Measurements from ENCODE around the gene SHANK3.

Gene SHANK3

DNA sequence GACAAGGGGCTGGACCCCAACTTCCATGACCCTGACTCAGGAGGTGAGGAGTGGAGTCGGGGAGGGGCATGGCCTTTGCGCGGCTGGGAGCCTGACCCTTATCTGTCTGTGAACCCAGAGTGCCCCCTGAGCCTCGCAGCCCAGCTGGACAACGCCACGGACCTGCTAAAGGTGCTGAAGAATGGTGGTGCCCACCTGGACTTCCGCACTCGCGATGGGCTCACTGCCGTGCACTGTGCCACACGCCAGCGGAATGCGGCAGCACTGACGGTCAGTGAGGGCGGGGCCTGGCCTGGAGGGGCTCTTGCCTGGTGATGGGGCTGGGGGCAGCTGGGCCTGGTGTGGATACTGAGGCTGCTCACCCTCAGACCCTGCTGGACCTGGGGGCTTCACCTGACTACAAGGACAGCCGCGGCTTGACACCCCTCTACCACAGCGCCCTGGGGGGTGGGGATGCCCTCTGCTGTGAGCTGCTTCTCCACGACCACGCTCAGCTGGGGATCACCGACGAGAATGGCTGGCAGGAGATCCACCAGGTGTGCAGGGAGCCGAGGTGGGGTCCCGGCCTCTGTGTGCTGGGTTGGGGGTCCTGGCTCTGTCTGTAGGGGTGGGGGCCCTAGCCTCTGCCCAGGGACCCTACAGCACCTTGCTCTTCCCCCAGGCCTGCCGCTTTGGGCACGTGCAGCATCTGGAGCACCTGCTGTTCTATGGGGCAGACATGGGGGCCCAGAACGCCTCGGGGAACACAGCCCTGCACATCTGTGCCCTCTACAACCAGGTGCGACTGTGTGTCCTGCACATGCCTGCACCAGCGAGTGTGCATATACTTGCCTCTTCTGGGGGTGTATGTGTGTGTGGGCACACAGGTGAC, 6.3 kb downstream of the SHANK3 start:
- DNase-seq: no peak

DNA sequence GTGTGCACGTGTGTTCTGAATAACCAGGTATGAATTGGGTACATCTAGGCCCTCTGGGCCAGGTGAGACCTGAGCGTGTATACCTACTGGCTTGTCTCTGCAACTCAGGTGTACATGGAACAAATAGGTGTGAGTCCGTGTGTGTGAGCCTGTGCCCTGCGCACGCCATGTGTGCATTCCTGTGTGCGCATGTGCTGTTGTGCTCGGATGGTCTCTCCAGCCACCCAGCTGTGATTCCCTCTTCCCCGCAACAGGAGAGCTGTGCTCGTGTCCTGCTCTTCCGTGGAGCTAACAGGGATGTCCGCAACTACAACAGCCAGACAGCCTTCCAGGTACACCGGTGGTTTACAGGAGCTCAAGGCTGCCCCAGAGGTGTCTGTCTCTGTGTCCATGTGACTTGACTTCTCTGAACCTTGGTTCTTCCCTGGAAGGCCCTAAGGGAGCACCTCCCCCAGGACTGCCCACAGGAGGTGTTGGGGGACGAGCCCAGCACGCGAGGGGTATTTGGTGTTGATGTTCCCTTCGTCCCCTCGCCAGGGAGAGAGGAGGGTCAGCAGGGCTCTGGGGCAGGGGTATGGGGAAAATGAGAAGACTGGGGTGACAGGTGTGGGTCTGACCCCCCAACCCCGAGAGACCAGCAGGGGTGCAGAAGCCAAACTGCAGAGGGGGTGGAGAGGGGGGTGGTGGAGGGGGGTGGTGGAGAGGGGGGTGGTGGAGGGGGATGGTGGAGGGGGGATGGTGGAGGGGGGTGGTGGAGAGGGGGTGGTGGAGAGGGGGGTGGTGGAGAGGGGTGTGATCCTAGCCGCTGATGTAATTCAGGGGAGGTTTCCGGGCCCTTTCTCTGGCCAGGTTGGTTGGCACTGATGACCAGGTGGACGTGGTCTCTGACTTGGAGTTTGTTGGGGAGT, 10.7 kb downstream of the SHANK3 start:
- DNase-seq: no peak

DNA sequence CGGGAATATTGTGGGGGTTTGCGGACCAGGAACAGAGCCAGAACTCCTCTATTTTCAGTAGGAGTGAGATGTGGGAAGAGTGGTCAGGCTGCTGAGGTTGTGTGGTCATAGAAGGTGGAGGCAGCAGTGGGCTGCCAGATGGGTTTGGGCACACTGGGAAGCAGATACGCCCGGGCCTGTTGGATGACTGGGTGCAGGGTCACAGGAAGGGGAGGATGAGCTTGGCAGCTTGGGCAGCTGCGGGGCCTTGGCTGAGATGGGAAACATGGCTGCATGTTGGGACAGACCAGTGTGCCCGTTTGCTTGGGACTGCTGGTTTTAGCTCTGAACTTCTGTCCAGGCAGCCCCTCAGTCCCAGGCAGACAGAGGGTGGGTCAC, 11.4 kb downstream of the SHANK3 start:
- DNase-seq: no peak

DNA sequence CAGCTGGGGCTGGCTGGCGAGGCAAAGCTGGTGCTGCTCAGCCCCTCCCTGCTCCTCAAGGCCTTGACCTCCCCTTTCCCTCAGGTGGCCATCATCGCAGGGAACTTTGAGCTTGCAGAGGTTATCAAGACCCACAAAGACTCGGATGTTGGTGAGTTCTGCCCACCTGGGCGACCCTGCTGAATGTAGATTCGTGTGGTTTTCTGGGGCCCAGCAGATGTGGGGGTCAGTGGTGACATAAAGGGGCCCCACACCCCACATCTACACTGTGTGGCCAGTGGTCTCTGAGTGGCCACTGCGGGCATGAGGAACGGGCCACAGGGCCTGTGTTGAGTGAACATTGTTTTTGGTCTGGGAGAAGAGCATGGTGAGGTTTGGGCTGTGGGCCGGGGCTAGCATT, 11.9 kb downstream of the SHANK3 start:
- no peak for DNase-seq

DNA sequence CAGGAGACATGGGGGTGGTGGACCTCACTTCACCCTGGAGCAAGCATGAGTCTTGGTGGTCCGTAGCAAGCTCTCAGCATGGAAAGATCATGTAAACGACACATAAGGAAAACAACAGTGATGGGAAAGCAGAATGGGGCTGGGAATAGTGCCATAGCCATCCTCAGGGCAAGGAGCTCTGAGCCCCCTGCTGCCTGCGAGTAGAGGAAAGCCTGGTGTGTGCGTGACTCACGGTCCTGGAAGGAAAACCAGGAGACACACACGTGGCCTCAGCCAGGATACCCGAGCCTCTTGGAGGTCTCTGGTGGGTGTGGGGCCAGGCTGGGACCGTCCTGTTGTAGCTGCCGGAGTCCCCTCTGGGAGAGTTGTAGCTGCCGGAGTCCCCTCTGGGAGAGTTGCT, 12.4 kb downstream of the SHANK3 start:
- no peak for DNase-seq

DNA sequence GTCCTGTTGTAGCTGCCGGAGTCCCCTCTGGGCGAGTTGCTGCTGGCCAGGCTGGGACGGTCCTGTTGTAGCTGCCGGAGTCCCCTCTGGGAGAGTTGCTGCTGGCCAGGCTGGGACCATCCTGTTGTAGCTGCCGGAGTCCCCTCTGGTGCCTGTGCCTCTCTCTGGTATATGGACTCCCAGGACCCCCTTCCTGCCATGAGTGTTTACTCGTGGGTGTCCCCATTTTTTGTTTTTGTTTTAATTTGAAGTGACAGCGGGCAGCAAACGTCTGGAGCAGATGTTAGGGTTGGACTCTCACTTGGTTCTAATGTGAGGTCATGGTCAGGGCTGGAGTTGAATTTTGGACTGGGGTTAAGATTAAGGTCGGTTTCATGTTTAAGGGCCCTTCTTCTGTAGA, 14.2 kb downstream of the SHANK3 start:
- DNase-seq: no peak

DNA sequence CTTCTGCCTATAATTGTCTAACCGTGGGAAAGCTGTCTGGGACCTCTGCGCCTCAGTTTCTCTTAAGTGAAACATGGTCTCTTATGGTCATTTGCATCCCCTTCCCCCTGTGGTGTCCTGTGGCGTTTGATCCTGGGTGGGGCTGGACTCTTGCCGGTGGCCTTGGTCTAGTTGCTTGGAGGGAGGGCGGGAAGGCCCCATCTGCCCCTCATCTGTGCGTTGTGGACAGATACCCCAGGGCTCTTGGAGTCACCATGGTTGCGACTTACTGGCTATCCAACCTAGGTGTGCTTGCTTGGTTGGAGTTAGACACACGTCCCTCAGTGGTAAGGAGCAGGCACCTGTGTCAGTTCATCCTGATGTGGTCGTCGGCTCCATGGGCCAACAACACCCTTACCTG, 15.2 kb downstream of the SHANK3 start:
- DNase-seq: no peak

DNA sequence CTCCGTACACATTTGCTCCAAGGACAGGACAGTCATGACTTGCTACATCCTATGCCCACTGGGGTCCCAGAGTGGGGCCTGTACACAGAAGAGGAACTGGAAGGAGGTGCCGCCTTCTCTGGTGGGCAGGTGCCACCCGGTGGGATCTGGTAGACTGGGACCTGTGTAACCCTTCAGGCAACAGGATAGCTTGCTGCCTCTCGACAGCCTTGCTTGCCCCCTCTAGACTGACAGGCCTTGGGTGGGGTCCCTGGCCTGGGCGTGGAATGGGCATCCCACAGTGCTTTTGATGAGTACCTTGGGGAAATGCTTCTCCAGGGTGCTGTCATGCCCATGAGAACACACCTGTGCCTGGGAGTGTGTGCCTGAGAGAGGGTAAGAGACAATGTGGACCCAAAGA, 15.8 kb downstream of the SHANK3 start:
- DNase-seq: no peak

DNA sequence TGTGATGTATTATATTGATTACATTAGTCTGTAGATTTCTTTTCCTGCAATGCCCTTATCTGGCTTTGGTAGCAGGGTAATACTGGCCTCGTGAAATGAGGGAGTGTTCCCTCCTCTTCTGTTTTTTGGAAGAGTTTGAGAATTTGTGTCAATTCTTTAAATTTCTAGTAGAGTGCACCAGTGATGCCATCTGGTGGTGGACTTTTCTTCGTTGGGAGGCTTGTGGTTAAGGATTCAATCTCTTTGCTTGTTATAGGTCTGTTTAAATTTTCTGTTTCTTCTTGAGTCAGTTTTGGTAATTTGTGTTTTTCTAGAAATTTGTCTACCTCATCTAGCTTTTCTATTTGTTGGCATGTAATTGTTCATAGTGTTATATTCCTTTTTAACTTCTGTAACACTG, 18.9 kb downstream of the SHANK3 start:
- DNase-seq: no peak

DNA sequence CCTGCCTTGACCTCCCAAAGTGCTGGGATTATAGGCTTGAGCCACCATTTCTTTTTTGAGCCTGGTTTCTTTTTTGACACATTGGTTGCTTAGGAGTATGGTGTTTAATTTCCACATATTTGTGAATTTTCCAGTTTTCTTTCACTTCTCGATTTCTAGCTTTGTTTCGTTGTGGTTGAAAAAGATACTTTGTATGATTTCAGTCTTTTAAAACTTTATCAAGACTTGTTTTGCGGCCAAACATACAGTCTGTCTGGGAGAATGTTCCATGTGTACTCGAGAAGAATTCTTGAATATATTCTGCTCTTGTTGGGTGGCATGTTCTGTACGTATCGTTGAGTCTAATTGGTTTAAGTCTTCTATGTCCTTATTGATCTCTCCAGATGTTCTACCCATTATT, 20.8 kb downstream of the SHANK3 start:
- DNase-seq: no peak

DNA sequence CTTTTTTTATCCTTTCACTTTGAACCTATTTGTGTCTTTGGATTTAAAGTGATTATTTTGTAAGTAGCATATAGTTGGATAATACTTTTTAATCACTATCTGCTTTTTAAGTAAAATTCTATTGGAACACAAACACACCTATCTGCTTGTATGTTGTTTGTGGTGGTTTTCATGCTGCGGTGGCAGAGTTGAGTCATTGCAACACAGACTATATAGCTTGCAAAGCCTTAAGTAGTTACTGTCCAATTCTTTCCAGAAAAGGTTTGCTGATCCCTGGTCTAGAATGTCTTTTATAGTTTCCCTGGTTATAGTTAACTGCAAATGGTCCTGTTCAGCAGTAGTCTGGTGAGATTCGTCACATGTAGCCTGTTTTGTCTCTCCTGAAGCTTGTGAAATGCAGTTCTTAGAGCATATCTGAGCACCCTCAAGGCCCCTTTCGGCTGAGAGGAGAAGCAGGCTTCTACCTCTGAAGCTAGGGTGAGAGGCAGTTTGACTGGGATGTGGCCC, 21.5 kb downstream of the SHANK3 start:
- no peak for DNase-seq

DNA sequence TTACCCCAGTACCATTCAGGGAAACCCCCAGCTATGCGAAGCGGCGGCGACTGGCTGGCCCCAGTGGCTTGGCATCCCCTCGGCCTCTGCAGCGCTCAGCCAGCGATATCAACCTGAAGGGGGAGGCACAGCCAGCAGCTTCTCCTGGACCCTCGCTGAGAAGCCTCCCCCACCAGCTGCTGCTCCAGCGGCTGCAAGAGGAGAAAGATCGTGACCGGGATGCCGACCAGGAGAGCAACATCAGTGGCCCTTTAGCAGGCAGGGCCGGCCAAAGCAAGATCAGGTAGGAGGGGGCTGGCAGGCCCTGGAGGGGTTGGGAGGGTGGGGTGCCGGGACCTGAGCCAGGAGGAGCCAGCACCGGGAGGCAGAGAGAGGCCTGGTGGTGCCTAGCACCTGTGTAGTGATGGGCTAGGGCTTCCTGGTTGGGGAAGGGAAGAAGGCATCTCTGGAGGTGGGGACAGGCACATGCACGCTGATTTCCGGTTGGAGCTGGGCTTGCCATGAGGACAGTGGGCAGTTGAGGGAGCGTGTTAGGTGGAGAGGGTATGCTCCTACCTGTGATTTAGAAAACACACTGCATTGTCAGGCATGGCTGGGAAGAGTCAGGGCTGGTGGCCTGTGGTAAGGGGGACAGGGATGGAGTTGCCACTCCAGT, 22.3 kb downstream of the SHANK3 start:
- no peak for DNase-seq

DNA sequence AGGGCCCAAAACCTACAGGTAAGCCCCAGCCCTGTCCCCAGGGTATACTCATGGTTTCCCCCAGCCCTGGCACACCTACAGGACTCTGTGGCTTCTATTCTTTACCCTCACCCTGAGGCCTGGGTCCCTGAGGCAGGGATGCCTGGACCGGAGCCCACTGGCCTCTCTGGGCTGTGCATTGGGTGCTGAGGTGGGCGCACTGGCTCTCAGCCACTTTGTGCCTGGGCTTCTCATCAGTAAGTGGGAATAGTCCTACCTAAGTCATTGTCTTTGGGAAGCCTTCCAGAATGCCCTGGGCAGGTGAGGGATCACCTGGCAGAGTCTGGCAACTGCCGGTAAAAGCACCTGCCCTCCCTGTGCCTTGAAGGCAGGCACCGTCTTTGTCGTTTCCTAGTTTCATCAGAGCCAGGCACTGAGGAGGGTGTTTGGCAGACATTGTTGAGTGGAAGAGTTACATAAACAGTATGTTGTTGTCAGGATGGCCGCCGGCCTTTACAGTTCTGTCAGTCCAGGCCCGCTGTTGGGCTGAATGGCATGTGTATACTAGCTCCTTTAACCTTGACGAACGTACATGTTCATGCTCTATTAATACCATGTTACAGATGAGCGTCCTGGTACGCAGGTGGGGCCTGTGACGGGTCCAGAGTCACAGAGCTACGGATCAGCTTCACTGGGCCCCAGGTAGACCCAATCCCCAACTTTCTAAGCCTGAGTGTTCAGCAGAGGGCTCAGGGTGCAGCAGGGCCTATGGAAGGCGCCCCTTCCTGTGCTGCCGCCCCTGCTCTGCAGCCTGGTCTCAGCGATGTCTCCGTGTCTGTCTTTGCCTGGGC, 23.0 kb downstream of the SHANK3 start:
- DNase-seq: no peak

DNA sequence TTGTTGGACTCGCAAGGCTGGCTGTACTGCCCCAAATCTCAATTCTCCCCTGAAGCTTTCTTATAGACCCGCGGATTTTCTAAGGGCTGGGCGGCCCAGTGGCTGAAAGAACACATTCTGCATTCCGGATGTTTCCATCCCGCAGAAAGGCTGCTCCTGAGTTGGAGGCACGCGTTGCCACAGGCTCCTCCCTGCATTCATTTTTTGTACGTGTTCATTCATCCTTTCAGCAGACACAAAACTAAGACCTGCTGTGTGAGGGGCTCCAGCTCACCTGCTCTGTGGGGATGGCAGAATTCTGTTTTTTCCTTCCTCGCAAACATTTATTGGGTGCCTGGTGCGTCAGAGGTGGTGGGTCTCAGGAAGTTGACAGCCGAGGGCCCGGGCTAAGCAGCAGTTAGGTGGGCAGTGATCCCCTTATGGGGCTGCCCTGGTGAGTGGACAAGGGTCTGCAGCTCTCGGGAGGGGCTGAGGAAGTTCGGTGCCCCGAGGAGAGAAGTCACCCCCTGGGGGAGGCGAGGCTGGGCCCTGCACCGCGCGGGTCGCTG, 23.7 kb downstream of the SHANK3 start:
- DNase-seq: no peak

DNA sequence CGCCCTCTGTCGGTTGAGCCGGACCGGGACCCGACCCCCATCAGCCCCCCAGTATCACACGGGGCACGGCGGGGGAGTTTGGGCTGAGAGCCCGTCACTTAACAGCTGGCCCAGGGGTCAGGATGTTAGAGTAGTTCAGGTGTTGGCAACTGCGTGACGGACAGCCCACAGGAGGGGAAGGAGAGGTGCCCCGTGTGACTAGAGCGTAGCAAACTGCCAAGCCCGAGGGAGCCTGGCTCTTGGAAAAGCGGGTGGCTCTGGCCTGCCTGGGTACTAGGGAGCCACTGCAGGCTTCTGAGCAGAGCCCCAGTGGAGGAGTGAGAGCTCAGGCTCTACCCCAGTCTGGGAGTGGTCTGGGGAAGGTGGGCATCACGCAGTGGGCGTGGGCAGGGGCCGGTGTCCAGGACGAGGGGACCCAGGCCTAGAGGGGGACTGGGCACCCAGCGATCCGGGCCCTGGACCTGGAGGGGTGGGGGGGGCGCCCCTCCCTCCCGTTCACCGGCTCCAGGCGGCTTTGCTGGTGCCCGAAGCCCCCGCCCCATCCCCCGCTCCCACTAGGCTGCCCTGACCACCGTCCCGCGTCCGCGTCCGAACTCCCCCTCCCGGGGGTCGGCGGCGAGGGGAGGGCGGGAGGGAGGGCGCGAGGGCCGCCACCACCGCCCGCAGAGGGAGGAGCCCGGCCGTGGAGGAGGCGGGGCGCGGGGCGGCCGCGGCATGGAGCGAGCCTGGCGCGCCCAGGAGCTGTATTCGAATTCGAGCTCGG, 24.4 kb downstream of the SHANK3 start:
- DNase-seq: no peak

DNA sequence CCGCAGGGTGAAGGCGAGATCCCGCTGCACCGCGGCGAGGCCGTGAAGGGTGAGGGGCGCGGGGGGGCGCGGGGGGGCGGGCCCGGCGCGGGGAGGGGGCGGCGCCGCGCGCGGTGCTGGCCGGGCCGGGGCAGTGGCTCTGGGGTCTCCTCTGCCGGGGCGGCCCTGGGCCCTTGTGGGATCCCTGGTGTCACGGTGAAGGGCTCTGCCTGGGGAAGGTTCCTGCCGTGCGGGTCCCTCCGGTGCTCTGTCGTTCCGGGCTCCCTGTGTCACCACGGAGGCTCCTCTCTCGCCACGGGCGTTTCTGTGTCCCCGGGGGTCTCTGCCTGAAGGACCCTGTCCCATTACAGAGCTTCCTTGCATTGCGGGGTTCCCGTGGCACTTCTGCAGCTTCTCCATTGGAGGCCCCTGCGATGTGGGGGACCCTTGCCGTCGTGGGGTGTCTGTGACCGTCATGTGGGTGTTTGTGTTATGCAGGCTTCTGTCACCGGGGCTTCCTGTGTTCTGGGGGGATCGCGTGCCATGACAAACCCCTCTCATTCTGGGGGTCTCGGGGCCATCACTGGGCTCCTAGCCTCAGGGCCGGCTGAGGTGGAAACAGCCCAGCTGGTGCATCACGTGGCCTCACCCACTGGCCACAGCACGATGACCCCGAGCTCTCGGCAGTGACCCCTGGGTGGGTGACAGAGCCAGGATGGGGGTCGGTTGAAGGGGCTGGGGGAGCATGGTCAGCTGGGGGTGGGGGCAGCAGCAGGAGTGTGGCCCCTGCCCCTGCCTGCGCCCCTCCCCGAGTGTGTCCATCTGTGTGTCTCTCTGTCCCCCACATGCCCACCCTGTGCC, 25.3 kb downstream of the SHANK3 start:
- no peak for DNase-seq

DNA sequence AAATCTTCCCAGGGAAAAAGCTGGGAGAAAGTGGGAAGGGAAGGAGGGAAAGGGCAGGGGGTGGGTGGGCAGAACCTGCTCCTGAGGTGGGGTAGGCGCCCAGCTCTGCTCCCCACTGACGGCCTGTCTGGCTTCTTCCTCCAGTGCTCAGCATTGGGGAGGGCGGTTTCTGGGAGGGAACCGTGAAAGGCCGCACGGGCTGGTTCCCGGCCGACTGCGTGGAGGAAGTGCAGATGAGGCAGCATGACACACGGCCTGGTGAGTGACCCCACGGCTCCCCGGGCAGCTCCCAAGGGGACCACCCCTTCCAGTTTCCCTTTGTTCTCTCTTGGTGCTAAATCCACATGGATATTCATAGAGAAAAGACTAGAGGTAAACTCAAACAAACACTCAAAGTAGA, 25.9 kb downstream of the SHANK3 start:
- no peak for DNase-seq

DNA sequence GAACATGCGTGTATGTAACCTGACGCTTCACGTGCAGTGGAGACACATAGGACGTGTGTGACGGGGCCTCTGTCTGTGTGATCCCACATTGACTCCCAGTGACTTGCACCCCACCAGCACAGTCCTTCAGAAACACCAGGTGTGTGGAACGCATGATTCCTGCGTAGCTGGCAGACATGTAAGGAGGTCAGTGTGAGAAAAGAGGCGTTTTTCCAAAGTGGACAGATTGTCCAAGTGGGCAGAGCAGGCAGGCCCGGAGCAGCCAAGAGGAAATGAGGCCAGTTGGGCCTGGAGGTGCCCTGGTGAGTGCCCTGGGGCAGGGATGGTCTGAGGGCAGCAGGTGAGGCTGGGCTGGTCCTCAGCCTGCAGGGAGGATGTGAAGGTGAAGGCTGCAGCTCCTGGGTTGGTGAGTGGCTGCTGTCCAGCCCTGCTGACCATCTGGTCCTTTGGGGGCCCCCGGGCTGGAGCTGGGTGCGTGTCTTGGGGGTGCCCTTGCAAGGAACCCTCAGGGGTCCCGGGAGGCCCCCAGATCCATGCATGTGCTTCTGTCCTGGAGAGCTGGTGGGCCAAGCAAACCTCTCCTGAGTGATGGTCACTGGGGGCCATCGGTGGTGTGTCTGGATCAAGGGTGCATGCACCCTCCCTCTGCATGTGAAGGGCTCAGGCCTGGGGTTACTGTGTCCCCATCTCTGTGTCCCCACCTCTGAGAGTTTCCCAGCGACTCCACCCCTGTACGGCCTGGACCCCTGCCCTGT, 26.6 kb downstream of the SHANK3 start:
- no peak for DNase-seq

DNA sequence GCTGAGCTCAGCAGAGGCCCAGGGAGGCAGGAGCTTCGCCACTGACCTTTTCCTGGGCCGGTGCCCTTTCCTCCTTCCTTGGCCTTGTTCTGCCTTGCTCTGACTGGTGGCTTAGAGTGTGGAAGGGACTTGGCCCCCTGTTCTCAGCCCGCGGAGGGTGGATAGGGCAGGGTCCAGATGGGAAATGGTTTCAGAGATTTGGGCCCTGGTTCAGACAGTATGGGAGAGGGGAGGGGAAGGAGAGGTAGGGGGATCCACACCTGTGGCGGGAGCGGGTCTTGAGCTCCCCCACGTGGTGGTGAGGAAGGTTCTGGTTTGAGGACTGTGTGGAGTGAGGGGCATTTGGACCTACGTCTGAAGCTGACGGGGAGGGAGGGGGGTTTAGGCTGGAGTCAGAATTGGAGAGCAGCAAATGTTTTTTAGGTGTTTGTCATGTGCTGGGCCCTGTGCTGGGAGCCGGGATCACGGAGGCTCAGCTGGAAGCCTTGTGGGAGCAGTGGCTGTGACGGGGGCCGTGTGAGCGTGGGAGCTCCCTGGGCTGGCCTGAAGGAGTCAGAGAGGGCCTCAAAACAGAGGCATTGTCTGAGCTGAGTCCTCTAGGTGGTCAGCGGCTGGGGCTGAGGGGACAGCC, 27.2 kb downstream of the SHANK3 start:
- no peak for DNase-seq
